Loucy (cell line): ENCODE measurements around the gene AVP.

Source experiments
- CTCF ChIP-seq: fragments of 200-600 bp; sonication (generic); conservative IDR thresholded peaks from 2 replicates; pipeline ENCODE4 v1.5.1; 2014; ENCODE audit warnings: mild to moderate bottlenecking, antibody characterized with exemption, low read length
- EZH2phosphoT487 ChIP-seq: fragments of 200-600 bp; IDR thresholded peaks from 2 replicates; pipeline ENCODE4 v1.6.1; 2018; ENCODE audit warnings: antibody characterized with exemption, mild to moderate bottlenecking, moderate library complexity, borderline replicate concordance

GRCh38 chr20:3082306-3082951 lies 2.1 kb downstream of the AVP start:
- no peak for TF ChIP-seq CTCF
- TF ChIP-seq EZH2phosphoT487, result no peak
